Glomerular visceral epithelial cell (primary cell): ENCODE results near the gene UQCRC2.
"Not testable (repeated sequence)": the region's sequence is repeated elsewhere in the genome, so short reads cannot be mapped to it uniquely, and the experiment has no call there.

Experiments used
- DNase-seq: peaks from one replicate; pipeline ENCODE4 v3.0.0-alpha.2; 2016; ENCODE audit errors: extremely low spot score

Gene UQCRC2

DNA sequence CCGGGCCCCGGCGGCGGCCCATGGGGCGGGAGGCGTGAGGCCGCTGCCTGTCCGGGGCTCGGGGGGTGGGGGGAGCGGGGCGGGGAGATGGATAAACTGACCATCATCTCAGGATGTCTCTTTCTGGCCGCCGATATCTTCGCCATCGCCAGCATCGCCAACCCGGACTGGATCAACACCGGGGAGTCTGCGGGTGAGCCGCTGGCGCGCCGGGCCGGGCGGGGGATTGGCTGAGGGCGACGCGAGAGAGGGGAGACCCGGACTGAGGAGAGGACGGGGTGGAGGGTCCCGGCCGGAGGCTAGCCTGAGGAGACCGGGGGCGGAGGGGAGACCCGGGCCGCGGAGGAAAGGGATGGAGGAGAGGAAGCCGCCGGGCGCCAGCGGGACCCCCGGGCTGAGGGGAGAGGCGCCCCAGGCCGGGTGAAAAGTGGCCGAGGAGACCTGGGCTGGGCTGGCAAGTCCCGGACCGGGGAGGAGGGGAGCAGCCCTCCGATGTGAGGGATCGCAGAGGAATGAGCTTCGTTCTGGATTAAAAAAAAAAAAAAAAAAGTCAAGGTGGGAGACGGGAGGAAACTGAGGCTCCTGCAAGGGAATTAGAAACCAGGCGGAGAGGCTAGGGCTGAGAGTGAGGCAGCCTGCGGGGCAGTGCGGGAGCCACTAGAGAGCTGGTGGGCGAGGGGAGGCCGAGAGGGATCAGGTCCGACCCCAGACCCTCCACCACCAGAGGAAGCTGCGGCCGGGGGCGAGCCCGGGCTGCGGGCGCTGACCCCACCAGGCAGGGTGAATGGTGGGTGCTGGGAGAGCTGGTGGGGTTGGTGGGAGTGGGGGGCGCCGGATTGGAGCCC lies 55.3 kb downstream of the UQCRC2 start:
- no peak for DNase-seq

- no peak for DNase-seq
Observed at GRCh38 chr16:22010902-22011301, 57.7 kb downstream of the UQCRC2 start.

DNA sequence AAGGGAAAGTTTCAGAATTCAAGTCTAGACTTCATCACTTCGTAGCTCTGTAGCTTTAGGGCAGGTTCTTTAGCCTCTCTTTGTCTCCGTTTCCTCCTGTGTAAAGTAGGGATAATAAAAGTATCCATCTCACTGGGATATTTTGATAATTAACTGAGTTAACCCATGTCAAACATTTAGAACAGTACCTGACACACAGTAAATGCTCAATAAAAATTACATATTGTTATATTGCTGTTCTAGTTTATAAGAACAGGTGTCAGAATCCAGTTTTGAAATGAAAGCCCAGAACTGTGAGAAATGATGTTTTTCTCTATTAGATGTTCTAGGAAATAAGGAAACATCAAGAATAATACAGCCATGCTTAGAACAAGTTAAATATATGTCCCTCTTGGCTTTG lies 59.1 kb downstream of the UQCRC2 start:
- DNase-seq, result no peak

GRCh38 chr16:22013486-22013885 lies 60.3 kb downstream of the UQCRC2 start:
- DNase-seq, result no peak

DNA sequence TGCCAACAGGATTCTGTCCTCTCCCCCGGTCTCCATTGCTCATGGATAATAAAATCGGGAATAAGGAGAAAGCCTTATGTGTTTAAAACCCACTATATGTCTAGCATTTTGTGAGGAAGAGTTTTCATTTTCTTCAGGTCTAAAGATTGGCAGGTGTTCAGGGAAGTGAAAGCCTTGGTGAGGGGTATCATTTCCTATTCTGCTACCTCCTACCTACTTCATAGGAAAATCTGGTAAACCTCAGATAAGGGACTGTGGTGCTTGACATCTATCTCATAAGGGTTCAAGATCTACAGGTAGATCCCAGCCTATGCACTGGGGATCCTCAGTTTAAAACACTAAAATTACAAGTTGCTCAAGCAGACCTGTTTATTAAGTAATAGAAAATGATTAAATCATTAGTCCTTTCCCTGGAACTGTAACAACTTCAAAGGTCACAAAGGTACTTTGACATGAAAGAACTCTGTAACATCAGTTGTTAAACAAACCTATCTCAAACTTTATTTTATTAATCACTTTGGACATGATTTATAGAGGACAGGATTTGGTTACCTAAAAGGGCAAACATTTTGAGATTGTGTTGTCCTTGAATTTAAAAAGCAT lies 61.2 kb downstream of the UQCRC2 start:
- DNase-seq, result no peak

GRCh38 chr16:22016927-22017326 lies 63.8 kb downstream of the UQCRC2 start:
- DNase-seq, result no peak

DNA sequence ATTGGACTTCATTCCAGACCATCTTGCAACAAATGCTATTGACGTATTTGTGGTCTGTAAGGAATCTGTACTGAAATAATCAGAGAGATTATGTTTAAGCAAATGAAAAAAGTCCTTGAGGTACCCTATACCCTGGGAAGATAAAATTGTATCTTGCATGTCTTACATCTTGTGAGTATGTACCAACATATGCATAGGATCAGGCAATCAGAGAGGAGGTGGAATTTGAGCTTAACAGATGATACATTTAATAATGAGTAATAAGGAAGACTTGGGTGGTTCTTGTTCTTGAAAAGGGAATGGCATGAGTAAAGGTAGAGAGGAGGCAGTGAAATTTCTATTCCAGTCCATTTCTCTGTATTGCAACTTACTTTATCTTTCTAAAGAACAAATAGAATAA lies 65.4 kb downstream of the UQCRC2 start:
- no peak for DNase-seq

GRCh38 chr16:22022151-22022550 lies 69.0 kb downstream of the UQCRC2 start:
- DNase-seq, result no peak

GRCh38 chr16:22023505-22023904 lies 70.3 kb downstream of the UQCRC2 start:
- DNase-seq, result no peak

- not testable (repeated sequence) for DNase-seq
Observed at GRCh38 chr16:22024785-22025184, 71.6 kb downstream of the UQCRC2 start.

DNA sequence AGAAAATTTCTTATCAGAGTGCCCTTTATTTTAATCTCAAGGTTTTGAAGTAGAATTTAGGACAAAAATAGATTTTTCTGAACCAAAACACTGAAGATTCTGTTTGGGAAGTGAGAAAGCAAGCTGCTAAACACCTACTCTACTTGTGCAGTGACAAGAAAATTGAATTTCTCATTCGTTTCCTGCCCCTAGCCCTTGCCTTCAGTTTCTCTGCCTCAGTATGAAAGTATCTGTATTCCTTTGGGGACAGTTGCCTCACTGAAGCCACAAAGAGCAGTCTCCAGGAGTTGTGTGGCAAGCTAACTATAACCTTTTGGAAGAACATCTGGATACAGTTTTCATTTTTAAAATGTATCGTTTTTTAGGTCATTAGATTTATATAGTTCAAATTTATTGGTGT lies 74.5 kb downstream of the UQCRC2 start:
- no peak for DNase-seq

DNA sequence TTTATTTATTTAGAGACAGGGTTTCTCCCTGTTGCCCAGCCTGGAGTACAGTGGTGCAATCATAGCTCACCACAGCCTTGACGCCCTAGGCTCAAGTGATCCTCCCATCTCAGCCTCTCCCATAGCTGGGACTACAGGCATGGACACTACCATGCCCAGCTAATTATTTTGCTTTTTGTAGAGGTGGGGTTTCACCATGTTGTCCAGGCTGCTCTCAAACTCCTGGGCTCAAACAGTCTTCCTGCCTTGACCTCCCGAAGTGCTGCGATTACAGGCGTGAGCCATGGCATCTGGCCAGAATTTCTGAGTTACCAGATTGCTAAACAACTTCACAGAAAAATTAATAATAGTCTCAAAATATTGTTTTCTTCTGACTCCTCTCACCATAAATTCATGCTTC lies 76.5 kb downstream of the UQCRC2 start:
- no peak for DNase-seq

- DNase-seq, result no peak
Observed at GRCh38 chr16:22030087-22030812, 77.1 kb downstream of the UQCRC2 start.

GRCh38 chr16:22031483-22032083 lies 78.4 kb downstream of the UQCRC2 start:
- DNase-seq, result no peak
